Liver (tissue), 9 donors: ENCODE measurements around the gene KRTAP12-1. TPM values are rescaled to one million over a fixed set of nuclear protein-coding genes. Genes with fewer than 3 reads are reported as not detected.

Experiments used
- DNase-seq: peaks from one replicate; pipeline ENCODE4 v3.0.0-alpha.2; 2017; ENCODE audit warnings: low spot score
- H3K27ac ChIP-seq, 2 donors: one replicate each; pipeline ENCODE4 v1.7.0; 2013; ENCODE audit warnings: inconsistent platforms in 2 of 2, low read length in 2 of 2, control low read depth in 1 of 2, low read depth in 1 of 2, mild to moderate bottlenecking in 1 of 2
- H3K27me3 ChIP-seq, 4 donors: one replicate each; pipeline versions ENCODE4 v1.6.1 to v1.7.0; 2013; ENCODE audit warnings: low read length in 3 of 4, inconsistent platforms in 1 of 4, mild to moderate bottlenecking in 1 of 4, moderate library complexity in 1 of 4; ENCODE audit not compliant: control insufficient read depth in 4 of 4, insufficient read depth in 4 of 4
- H3K36me3 ChIP-seq, 4 donors: one replicate each; pipeline versions ENCODE4 v1.6.1 to v1.7.0; 2013; ENCODE audit warnings: low read length in 3 of 4, mild to moderate bottlenecking in 3 of 4, low read depth in 1 of 4, moderate library complexity in 1 of 4; ENCODE audit not compliant: control insufficient read depth in 4 of 4, insufficient read depth in 3 of 4
- H3K4me1 ChIP-seq, 4 donors: one replicate each; pipeline versions ENCODE4 v1.6.1 to v1.7.0; 2013; ENCODE audit warnings: low read length in 3 of 4, mild to moderate bottlenecking in 3 of 4, moderate library complexity in 1 of 4; ENCODE audit not compliant: control insufficient read depth in 4 of 4, insufficient read depth in 4 of 4
- H3K4me3 ChIP-seq, 3 donors: one replicate each; pipeline versions ENCODE4 v1.6.1 to v1.7.0; 2013; ENCODE audit warnings: low read length in 3 of 3, control low read depth in 1 of 3, low read depth in 1 of 3, mild to moderate bottlenecking in 1 of 3
- H3K9ac ChIP-seq, 2 donors: one replicate each; pipeline ENCODE4 v1.7.0; 2013; ENCODE audit warnings: low read length in 2 of 2, mild to moderate bottlenecking in 2 of 2, moderate library complexity in 2 of 2, control low read depth in 1 of 2, low read depth in 1 of 2
- H3K9me3 ChIP-seq, 4 donors: one replicate each; pipeline versions ENCODE4 v1.6.1 to v1.7.0; 2013; ENCODE audit warnings: low read length in 3 of 4; ENCODE audit not compliant: control insufficient read depth in 4 of 4
- ATF3 ChIP-seq: IDR thresholded peaks from 2 replicates; pipeline ENCODE4 v1.6.1; 2016; ENCODE audit warnings: antibody characterized with exemption
- CTCF ChIP-seq: fragments of 150-350 bp; IDR thresholded peaks from 2 replicates; pipeline ENCODE4 v1.5.1; 2017; ENCODE audit warnings: improper control_type of control experiment, low read depth, low read length; ENCODE audit not compliant: missing input control
- EGR1 ChIP-seq, 2 donors: IDR thresholded peaks; 2 replicates each; pipeline ENCODE4 v1.6.1; 2016 to 2018; ENCODE audit warnings: antibody characterized with exemption in 2 of 2, low read depth in 2 of 2
- FOXA1 ChIP-seq: IDR thresholded peaks from 2 replicates; pipeline ENCODE4 v1.6.1; 2016; ENCODE audit warnings: antibody characterized with exemption
- FOXA2 ChIP-seq: IDR thresholded peaks from 2 replicates; pipeline ENCODE4 v1.6.1; 2016; ENCODE audit warnings: antibody characterized with exemption
- GABPA ChIP-seq, 2 donors: IDR thresholded peaks in 1 of 2; conservative IDR thresholded peaks in 1 of 2; 2 replicates each; pipeline ENCODE4 v1.6.1; 2016; ENCODE audit warnings: antibody characterized with exemption in 2 of 2, mild to moderate bottlenecking in 1 of 2, moderate library complexity in 1 of 2
- HNF4A ChIP-seq, 2 donors: conservative IDR thresholded peaks; 2 replicates each; pipeline ENCODE4 v1.6.1; 2016; ENCODE audit warnings: antibody characterized with exemption in 2 of 2, mild to moderate bottlenecking in 2 of 2
- HNF4G ChIP-seq: IDR thresholded peaks from 2 replicates; pipeline ENCODE4 v1.6.1; 2016; ENCODE audit warnings: antibody characterized with exemption
- JUND ChIP-seq, 2 donors: IDR thresholded peaks; 2 replicates each; pipeline ENCODE4 v1.6.1; 2016; ENCODE audit warnings: antibody characterized with exemption in 2 of 2
- MAX ChIP-seq: IDR thresholded peaks from 2 replicates; pipeline ENCODE4 v1.6.1; 2016; ENCODE audit warnings: antibody characterized with exemption
- NR2F2 ChIP-seq: IDR thresholded peaks from 2 replicates; pipeline ENCODE4 v1.6.1; 2016; ENCODE audit warnings: antibody characterized with exemption
- RAD21 ChIP-seq, 2 donors: IDR thresholded peaks; 2 replicates each; pipeline ENCODE4 v1.6.1; 2016; ENCODE audit warnings: antibody characterized with exemption in 2 of 2, mild to moderate bottlenecking in 2 of 2
- REST ChIP-seq: IDR thresholded peaks from 2 replicates; pipeline ENCODE4 v1.6.1; 2016; ENCODE audit warnings: antibody characterized with exemption, mild to moderate bottlenecking
- RXRA ChIP-seq, 2 donors: IDR thresholded peaks; 2 replicates each; pipeline ENCODE4 v1.6.1; 2017 to 2018; ENCODE audit warnings: antibody characterized with exemption in 2 of 2, mild to moderate bottlenecking in 1 of 2
- SP1 ChIP-seq: IDR thresholded peaks from 2 replicates; pipeline ENCODE4 v1.6.1; 2018; ENCODE audit warnings: antibody characterized with exemption, mild to moderate bottlenecking
- TAF1 ChIP-seq: conservative IDR thresholded peaks from 2 replicates; pipeline ENCODE4 v1.6.1; 2016; ENCODE audit warnings: antibody characterized with exemption, mild to moderate bottlenecking
- YY1 ChIP-seq: IDR thresholded peaks from 2 replicates; pipeline ENCODE4 v1.6.1; 2016; ENCODE audit warnings: antibody characterized with exemption, mild to moderate bottlenecking
- ZBTB33 ChIP-seq: IDR thresholded peaks from 2 replicates; pipeline ENCODE4 v1.6.1; 2016; ENCODE audit warnings: antibody characterized with exemption
- WGBS: extraction: QIAGEN DNeasy Blood & Tissue Kit; methylation state at CpG from one replicate; pipeline ENCODE4 v1.1.7; 2013; 5-methylcytosine and 5-hydroxymethylcytosine counted together
- polyA plus RNA-seq, 2 donors: library from polyadenylated mRNA; stranded (reverse) in 1 of 2; unstranded in 1 of 2; fragments of 200-250 nt in 1 of 2; fragments of >200 nt in 1 of 2; fragmentation: Nextera tagmentation in 1 of 2; extraction: Ambion mirVana in 1 of 2; gene quantifications; one replicate each; pipeline versions ENCODE4 v1.2.1 to v1.2.3, GENCODE V29; 2013 to 2015
- total RNA-seq, 2 donors: library from RNA; depleted of rRNA; stranded (reverse); fragments of >200 nt; gene quantifications; one replicate each; pipeline ENCODE4 v1.2.3, GENCODE V29; 2014
- donor health status: healthy.
- donor health status: healthy.
- donor health status: healthy.
- donor health status: healthy.
- donor health status: healthy.

Gene KRTAP12-1
- total and polyA plus RNA-seq, 4 donors = not detected

- Histone ChIP-seq H3K36me3 (no peaks in the 10 kb centered on the region), H3K9me3 (peaks cover 0 to 5% (median 0%) of the 10 kb centered on the region in 4 donors), H3K4me3 (no peak overlapping the region), H3K27ac (no peak overlapping the region), H3K27me3 (no peaks in the 10 kb centered on the region), H3K9ac (no peak overlapping the region), H3K4me1 (no peaks in the 10 kb centered on the region)
- no peak for DNase-seq
- whole genome bisulfite sequencing = 37% methylated on average over 1 of the region's 1 CpG
- TF ChIP-seq RAD21 (IDR thresholded peaks at IDR 0.05) (no peak), SP1 (no peak), ZBTB33 (no peak), FOXA2 (no peak), EGR1 (IDR thresholded peaks at IDR 0.05; ENCODE audit: low read depth in 2 of 2) (no peak), GABPA (IDR thresholded peaks at IDR 0.05 in 1 of 2, conservative IDR thresholded peaks at IDR 0.05 in 1 of 2) (no peak), YY1 (no peak), RXRA (IDR thresholded peaks at IDR 0.05) (no peak), HNF4A (conservative IDR thresholded peaks at IDR 0.05) (no peak), ATF3 (no peak), HNF4G (no peak), CTCF (no peak), JUND (IDR thresholded peaks at IDR 0.05) (no peak), REST (no peak), MAX (no peak), TAF1 (no peak), NR2F2 (no peak), FOXA1 (no peak)
Observed at GRCh38 chr21:44656868-44657267, 25.1 kb downstream of the KRTAP12-1 start.
